Frontal cortex (tissue), 4 donors: ENCODE results near the gene PTPRN2. TPM values are rescaled to one million over a fixed set of nuclear protein-coding genes. Genes with fewer than 3 reads are reported as not detected.

ENCODE experiments used
- DNase-seq, 2 donors: peaks; one replicate each; pipeline ENCODE4 v3.0.0; 2012; ENCODE audit warnings: low spot score in 2 of 2
- FAIRE-seq: peaks from 2 replicates; lab custom pipeline; 2012; peaks lifted over from hg19 to GRCh38; lab: Jason Lieb, UNC
- total RNA-seq: library from RNA; depleted of rRNA; stranded (reverse); fragments of >200 nt; gene quantifications from one replicate; pipeline ENCODE4 v1.2.3, GENCODE V29; 2014
- donor health status: control.
- donor health status: control.
- donor health status: control.

Gene PTPRN2
- total RNA-seq, 1 donor from 2014 or later = 52.2 TPM

DNA sequence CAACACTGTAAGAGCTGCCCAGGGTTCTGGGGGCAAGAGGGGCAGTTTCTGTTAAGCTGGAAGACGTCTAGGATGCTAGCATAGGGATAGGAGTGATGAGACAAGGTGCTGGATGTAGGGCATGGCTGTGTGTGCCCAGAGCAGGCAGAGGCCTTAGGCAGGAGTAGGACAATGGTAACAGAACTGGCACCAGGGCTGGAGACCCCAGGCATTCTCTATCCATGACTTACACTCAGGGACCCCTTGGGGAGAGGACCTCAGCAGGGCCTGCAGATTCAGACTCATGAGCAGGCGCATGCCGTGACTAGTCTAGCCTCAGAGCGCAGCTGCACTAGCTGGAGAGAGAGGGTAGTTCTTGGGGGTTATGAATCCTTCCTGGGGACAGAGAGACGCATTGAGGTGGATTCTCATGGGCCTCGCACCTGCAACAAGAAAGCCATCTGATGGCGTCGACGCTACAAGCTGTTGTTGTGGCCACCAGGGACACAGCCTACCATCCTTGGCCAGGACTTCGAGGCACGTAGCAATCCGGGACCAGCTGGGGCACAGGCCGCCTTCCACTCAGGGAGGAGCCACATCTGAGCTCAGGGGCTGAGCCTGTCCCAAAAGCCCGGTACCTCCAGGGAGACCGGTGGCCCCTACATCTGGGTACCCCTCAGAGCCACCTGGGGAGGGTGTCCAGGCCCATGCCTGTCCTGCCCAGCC, 474.1 kb downstream of the PTPRN2 start:
- FAIRE-seq = no peak
- no peak for DNase-seq

DNA sequence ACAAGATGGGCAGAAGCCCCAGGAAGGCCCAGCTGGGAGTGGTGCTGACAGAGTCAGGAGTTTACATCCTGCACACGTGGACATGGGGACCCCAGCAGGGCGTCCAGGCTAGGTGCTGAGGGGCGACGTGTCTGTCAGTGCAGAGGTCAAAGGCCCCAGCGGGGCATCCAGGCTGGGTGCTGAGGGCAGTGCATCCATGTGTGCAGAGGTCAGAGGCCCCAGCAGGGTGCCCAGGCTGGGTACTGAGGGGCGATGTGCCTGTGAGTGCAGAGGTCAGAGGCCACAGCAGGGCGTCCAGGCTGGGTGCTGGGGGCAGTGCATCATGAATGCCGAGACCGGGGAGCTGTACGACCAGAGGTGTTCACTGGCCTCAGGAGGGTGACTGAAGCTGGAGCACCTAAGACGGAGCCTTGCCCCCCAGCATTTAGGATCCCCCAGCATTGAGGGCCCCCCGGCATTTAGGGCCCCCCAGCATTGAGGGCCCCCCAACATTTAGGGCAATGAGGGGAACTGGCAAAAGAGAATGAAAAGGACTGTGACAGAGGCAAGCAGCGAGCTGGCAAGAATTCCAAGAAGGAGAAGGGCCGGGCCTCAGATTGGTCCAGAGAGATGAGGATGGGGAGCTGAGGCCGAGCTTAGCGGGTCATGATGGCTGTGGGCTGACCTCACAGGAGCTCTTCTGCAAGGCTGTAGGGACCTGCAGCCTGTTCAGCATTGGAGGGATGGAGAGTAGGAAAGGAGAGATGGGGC, 474.9 kb downstream of the PTPRN2 start:
- no peak for FAIRE-seq

DNA sequence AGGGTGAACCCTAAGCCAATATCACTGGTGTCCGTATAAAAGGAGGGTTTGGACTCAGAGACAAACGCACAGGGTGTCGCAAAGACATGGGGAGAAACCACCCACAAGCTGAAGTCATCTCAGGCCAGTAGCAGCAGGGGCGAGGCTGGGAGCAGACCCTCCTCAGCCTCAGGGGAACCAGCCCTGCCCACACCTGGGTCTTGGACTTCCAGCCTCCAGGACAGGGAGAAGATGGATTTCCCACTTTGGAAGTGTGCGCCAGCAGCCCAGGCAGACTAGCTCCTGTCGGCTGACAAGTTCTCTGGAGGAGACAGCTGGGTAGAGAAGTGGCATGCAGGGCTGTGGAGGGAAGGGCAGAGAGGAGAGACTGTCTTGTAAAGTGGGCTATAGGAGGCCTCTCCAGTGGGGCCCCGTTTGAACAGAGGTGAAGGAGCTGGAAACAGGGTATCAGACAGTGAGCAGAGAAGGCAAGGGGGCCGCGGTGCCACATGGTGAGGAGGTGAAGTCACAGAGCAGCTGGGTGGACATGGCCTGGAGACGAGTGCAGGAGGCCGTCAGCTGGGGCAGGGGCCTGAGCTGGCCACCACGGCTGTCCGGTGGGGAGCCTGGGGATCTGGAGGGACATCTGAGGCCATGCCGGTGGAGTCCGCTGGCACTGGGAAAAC, 475.6 kb downstream of the PTPRN2 start:
- FAIRE-seq = no peak
- DNase-seq = no peak

More for the DNA sequence above, 474.9 kb downstream of the PTPRN2 start:
- DNase-seq = no peak

GRCh38 chr7:158111049-158111751, 476.4 kb downstream of the PTPRN2 start:
- FAIRE-seq (no peak), DNase-seq (no peak)

DNA sequence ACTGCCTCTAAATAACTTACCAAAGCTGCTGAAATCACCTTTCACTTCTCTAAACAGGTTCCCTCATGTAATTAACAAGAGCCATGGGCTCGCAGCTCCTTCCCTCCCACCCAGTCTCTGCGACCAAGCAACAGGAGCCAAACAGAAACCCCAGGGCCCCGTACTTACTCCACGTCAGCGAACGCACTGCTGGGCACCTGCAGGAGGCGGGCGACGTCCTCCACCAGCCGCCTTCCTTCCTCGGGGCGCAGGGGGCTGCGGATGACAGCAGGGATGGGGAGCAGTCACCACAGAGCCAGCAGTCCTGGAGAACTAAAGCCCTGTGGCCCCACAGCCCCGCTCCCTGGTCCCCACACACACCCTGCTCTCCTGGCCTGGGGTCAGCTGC, 477.0 kb downstream of the PTPRN2 start:
- FAIRE-seq = no peak
- DNase-seq = no peak

GRCh38 chr7:158110034-158110590, 477.5 kb downstream of the PTPRN2 start:
- no peak for DNase-seq
- FAIRE-seq = no peak

DNA sequence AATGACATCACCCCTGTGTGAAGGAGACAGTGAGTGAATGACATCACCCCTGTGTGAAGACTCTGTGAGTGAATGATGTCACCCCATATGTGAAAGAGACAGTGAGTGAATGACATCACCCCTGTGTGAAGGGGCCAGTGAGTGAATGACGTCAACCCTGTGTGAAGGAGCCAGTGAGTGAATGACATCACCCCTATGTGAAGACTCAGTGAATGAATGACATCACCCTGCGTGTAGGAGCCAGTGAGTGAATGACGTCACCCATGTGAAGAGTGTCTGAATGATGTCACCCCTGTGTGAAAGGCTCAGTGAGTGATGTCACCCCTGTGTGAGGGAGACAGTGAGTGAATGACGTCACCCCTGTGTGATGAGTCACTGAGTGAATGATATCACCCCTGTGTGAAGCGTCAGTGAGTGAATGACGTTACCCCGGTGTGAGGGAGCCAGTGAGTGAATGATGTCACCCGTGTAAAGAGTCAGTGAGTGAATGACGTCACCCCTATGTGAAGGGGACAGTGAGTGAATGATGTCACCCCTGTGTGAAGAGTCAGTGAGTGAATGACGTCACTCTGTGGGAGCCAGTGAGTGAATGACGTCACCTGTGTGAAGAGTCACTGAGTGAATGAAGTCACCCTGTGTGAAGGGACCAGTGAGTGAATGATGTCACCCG, 478.1 kb downstream of the PTPRN2 start:
- FAIRE-seq = no peak
- DNase-seq = no peak

- FAIRE-seq (no peak), DNase-seq (no peak)
Observed at GRCh38 chr7:158108646-158109293, 478.9 kb downstream of the PTPRN2 start.

- FAIRE-seq = no peak
- no peak for DNase-seq
Observed at GRCh38 chr7:158107806-158108205, 479.8 kb downstream of the PTPRN2 start.

GRCh38 chr7:158106272-158106671, 481.4 kb downstream of the PTPRN2 start:
- no peak for DNase-seq
- no peak for FAIRE-seq

GRCh38 chr7:158103378-158103777, 484.2 kb downstream of the PTPRN2 start:
- DNase-seq = no peak
- no peak for FAIRE-seq

DNA sequence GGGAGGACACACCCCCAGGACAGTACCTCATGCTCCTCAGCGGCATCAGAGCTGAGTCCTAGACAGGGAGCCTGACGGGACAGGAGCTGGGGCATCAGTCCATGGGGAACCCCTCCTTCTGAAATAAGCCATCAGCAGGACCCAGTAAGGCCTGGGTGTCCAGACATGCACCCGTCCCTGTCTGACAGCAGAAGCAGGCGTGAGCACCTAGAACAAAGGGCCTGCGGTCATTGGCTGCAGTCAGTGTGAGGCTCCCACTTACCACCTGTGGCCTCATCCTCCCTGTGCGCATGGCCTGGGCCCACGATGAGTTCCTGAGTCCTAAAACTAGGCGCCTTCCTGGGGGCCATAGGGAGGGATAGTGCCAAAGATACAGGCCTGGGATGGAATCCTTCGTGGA, 484.7 kb downstream of the PTPRN2 start:
- DNase-seq (no peak), FAIRE-seq (no peak)

- DNase-seq = no peak
- FAIRE-seq = no peak
Observed at GRCh38 chr7:158101821-158102450, 485.7 kb downstream of the PTPRN2 start.

DNA sequence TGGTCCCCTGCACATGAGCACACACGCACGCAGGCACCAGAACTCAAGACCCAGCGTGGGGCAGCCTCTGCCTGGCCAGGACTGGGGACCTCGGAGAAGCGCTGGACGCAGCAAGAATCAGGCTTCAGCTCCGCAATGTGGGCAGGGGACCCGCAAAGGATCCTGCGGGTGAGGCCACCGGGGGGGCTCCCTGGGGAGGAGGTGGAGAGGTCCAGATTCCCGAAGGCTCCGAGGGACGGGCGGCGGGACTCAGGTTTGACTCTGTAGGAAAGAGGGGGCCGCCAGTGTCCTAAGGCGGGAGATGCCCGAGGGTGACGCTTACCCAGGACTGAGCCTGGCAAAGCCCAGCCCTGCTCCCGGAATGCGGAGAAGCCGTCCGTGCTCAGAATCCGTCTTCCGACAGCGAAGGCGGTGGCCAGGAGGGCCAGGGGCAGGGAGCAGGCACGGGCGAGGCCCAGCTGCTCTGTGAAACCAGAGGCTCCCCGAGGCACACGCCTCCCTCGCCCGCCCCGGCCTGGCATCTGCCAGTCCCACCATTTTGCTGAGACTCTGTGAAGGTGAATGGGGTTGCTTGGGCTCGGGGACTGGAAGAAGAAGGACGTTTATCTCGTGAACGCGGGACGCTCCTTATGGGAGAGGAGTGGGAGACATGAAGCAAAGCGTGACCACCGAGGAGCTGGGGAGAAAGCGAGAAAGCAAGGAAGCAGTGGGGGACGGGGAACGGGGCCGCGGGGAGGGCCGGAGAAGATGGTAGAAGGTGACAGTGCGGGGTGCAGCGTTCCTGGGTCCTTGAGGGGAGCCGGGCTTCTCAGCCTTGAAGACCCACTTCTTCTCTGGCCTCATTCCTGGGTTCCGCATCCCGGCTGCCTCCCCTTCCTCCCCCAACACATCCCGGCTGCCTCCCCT, 489.2 kb downstream of the PTPRN2 start:
- FAIRE-seq = no peak

DNA sequence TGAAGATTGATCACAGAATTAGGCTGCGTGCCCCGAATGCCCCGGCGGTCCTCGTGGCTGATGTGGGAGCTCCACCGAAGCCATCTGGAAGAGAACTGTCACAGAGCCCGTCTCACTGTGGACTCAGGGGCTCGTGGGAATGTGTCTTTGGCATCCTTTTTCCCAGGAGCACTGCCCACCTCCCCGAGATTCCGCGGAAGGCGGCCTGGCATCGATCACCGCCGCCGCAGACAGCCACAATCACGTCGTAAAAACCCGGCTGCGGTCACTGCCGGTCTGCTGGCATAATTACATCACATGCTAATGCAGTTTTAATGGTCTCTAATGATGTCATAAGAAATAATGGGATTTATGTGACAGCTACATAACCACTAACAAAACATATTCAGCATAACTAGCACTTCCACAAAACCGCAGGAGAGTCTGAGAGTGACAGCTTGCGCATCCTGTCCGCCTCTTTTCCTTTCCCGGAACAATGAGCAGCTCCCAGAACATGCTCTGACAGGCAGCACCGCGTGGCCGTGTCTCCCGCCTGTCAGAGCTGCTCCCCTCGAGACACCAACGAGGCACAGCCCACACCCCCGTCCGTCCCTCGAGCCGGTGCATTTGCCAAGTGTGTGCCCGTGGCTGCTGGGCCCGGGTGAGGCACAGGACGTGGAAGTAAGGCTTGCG, 490.0 kb downstream of the PTPRN2 start:
- DNase-seq (no peak), FAIRE-seq (no peak)

More for the DNA sequence above, 489.2 kb downstream of the PTPRN2 start:
- DNase-seq = no peak

GRCh38 chr7:158097106-158097452, 490.5 kb downstream of the PTPRN2 start:
- FAIRE-seq (no peak), DNase-seq (no peak)

- FAIRE-seq = no peak
Observed at GRCh38 chr7:158096582-158096981, 491.0 kb downstream of the PTPRN2 start.

More at GRCh38 chr7:158096582-158096981, 491.0 kb downstream of the PTPRN2 start:
- DNase-seq = no peak
